CD4-positive, alpha-beta T cell (primary cell): ENCODE data around the gene NTSR2. TPM values are rescaled to one million over a fixed set of nuclear protein-coding genes. Genes with fewer than 3 reads are reported as not detected.

Experiments
- ATAC-seq: fragments of 200-7000 bp; cut with Tn5 transposase; one replicate; pipeline ENCODE4 v1.10.0; 2022; ENCODE audit warnings: mild to moderate bottlenecking; ENCODE audit not compliant: poor library complexity
- CTCF ChIA-PET: fragments of 350-600 bp; sonication (Branson Sonifier 250); formaldehyde crosslinking; loops from one replicate; lab custom pipeline; 2021; ENCODE audit warnings: antibody characterized with exemption, inconsistent platforms; lab: Charles Lee
- POLR2A ChIA-PET: fragments of 350-600 bp; sonication (Branson Sonifier 250); formaldehyde crosslinking; loops from one replicate; lab custom pipeline; 2021; ENCODE audit warnings: antibody characterized with exemption, inconsistent platforms; lab: Charles Lee
- DNase-seq, 14 experiments: peaks; one replicate each; pipeline ENCODE4 v3.0.0-alpha.2; 2013 to 2020; ENCODE audit warnings: mixed read lengths in 2 of 14
- H3K27ac ChIP-seq, 2 donors: one replicate each; pipeline versions ENCODE4 v1.5.1 to v1.7.0; 2013; ENCODE audit warnings: low read length in 2 of 2, low read depth in 1 of 2, mild to moderate bottlenecking in 1 of 2
- H3K27me3 ChIP-seq, 2 experiments: 1 replicate in 1 of 2; 2 replicates in 1 of 2; pipeline versions ENCODE4 v1.6.1 to v1.7.0; 2013; ENCODE audit warnings: low read length in 2 of 2, control low read depth in 1 of 2, mild to moderate bottlenecking in 1 of 2, moderate library complexity in 1 of 2; ENCODE audit not compliant: insufficient read depth in 2 of 2, control insufficient read depth in 1 of 2
- H3K36me3 ChIP-seq: one replicate; pipeline ENCODE4 v1.6.1; 2013; ENCODE audit warnings: low read length, control low read depth; ENCODE audit not compliant: insufficient read depth
- H3K4me1 ChIP-seq: one replicate; pipeline ENCODE4 v1.6.1; 2013; ENCODE audit warnings: low read length, control low read depth; ENCODE audit not compliant: insufficient read depth
- H3K4me3 ChIP-seq: one replicate; pipeline ENCODE4 v1.5.1; 2013; ENCODE audit warnings: mild to moderate bottlenecking, low read length, moderate library complexity
- H3K9me3 ChIP-seq, 2 experiments: 1 replicate in 1 of 2; 2 replicates in 1 of 2; pipeline versions ENCODE4 v1.6.1 to v1.7.0; 2013; ENCODE audit warnings: low read length in 2 of 2, mild to moderate bottlenecking in 2 of 2, control low read depth in 1 of 2, moderate library complexity in 1 of 2; ENCODE audit not compliant: control insufficient read depth in 1 of 2, insufficient read depth in 1 of 2
- H3K27ac Mint-ChIP-seq: one replicate; pipeline ENCODE4 v1.8.0; 2020; ENCODE audit warnings: mixed read lengths
- H3K27me3 Mint-ChIP-seq: one replicate; pipeline ENCODE4 v1.8.0; 2021; ENCODE audit warnings: mixed read lengths
- H3K36me3 Mint-ChIP-seq: one replicate; pipeline ENCODE4 v1.8.0; 2021; ENCODE audit warnings: low read depth, mixed read lengths
- H3K4me1 Mint-ChIP-seq: one replicate; pipeline ENCODE4 v1.8.0; 2021; ENCODE audit warnings: low read depth, mixed read lengths
- H3K4me3 Mint-ChIP-seq: one replicate; pipeline ENCODE4 v1.8.0; 2020; ENCODE audit warnings: mild to moderate bottlenecking, mixed read lengths
- H3K9me3 Mint-ChIP-seq: one replicate; pipeline ENCODE4 v1.8.0; 2020; ENCODE audit warnings: mixed read lengths
- intact Hi-C, 2 experiments: fragments of 100-400 bp; cut with DNase I in 1 of 2; cut with micrococcal nuclease in 1 of 2; formaldehyde crosslinking; loops; one replicate each; pipeline versions ENCODE4 v1.15.1 to v1.9.0; 2023 to 2025; cut with DNase I, micrococcal nuclease
- total RNA-seq, 174 experiments: library from RNA in 2 of 174; stranded (reverse) in 2 of 174; gene quantifications; one replicate each; pipeline ENCODE4 v1.2.3 and lab custom pipeline; 2021 to 2026
- TF ChIP-seq, protein P1 (sequence below): fragments of 200-600 bp; IDR thresholded peaks from one replicate; pipeline ENCODE4 v1.8.0; 2022; ENCODE audit warnings: antibody characterized with exemption, mild to moderate bottlenecking

The NTSR2 gene
- total RNA-seq, 2 experiments from 2014 or later = not detected

- Mint-ChIP-seq H3K27ac (no peak overlapping the region), H3K4me1 (peaks cover 9% of the 10 kb centered on the region), H3K36me3 (no peaks in the 10 kb centered on the region), H3K9me3 (no peaks in the 10 kb centered on the region), H3K27me3 (peaks cover 46% of the 10 kb centered on the region), H3K4me3 (no peak overlapping the region)
- H3K36me3 ChIP-seq = no peaks in the 10 kb centered on the region
- peaks cover 0 to 13% of the 10 kb centered on the region in 2 experiments for H3K27me3 ChIP-seq
- TF ChIP-seq, protein P1, sequence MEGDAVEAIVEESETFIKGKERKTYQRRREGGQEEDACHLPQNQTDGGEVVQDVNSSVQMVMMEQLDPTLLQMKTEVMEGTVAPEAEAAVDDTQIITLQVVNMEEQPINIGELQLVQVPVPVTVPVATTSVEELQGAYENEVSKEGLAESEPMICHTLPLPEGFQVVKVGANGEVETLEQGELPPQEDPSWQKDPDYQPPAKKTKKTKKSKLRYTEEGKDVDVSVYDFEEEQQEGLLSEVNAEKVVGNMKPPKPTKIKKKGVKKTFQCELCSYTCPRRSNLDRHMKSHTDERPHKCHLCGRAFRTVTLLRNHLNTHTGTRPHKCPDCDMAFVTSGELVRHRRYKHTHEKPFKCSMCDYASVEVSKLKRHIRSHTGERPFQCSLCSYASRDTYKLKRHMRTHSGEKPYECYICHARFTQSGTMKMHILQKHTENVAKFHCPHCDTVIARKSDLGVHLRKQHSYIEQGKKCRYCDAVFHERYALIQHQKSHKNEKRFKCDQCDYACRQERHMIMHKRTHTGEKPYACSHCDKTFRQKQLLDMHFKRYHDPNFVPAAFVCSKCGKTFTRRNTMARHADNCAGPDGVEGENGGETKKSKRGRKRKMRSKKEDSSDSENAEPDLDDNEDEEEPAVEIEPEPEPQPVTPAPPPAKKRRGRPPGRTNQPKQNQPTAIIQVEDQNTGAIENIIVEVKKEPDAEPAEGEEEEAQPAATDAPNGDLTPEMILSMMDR = no peak
- no peaks in the 10 kb centered on the region for H3K4me1 ChIP-seq
- H3K27ac ChIP-seq = no peak overlapping the region
- no peak for ATAC-seq
- DNase-seq = no peak
- H3K4me3 ChIP-seq = no peak overlapping the region
- no peaks in the 10 kb centered on the region for H3K9me3 ChIP-seq
- CTCF ChIA-PET = no interaction called here
- intact Hi-C loops = no loop called here
- POLR2A ChIA-PET = no interaction called here
Measured at GRCh38 chr2:11717623-11718022, 47.6 kb upstream of the NTSR2 start.

- CTCF ChIA-PET = no interaction called here
Measured at GRCh38 chr2:11716689-11717321, 46.8 kb upstream of the NTSR2 start.

DNA sequence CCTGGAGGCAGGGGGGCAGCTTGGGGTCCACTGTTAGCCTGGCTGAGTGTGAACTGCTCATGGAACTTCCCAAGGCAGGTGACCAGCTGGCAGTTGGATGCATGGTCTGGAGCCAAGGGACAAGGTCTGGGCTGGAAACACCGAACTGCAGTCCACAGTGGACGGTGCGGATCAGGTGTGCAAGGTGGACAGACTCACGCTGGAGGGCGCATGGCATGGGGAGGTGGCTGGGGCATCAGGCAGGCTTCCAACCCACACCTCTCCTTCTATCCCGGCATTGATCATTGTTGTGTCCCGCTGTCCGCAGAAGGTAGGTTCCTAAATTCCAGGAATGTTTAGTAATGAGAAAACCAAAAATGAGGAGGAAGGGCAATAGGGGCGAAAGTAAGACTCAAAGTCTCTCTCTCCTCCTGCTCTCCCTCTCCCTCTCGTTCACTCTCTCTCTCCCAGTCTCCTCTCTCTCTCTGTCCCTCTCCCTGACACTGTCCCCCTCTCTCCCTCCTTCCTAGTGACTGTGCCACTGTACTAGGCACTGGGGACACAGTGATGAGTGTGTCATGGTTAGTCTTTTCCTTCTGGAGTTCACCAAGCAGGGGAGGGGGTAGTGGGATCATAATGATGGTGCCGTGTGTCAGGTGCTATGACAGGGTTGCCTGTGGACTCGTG lies 46.1 kb upstream of the NTSR2 start:
- H3K27ac Mint-ChIP-seq = no peak overlapping the region
- no peak overlapping the region for H3K4me3 Mint-ChIP-seq
- no peaks in the 10 kb centered on the region for H3K9me3 Mint-ChIP-seq
- Histone ChIP-seq H3K27me3 (peaks cover 0 to 13% of the 10 kb centered on the region in 2 experiments), H3K36me3 (no peaks in the 10 kb centered on the region), H3K4me3 (no peak overlapping the region), H3K27ac (no peak overlapping the region), H3K9me3 (no peaks in the 10 kb centered on the region), H3K4me1 (no peaks in the 10 kb centered on the region)
- intact Hi-C loops = no loop called here
- H3K27me3 Mint-ChIP-seq = peaks cover 38% of the 10 kb centered on the region
- POLR2A ChIA-PET = no interaction called here
- peaks cover 9% of the 10 kb centered on the region for H3K4me1 Mint-ChIP-seq
- CTCF ChIA-PET = no interaction called here
- ATAC-seq (no peak), DNase-seq (no peak)
- TF ChIP-seq, protein P1 = no peak
- H3K36me3 Mint-ChIP-seq = no peaks in the 10 kb centered on the region

More at GRCh38 chr2:11716689-11717321, 46.8 kb upstream of the NTSR2 start:
- Mint-ChIP-seq H3K27ac (no peak overlapping the region), H3K9me3 (no peaks in the 10 kb centered on the region), H3K4me1 (peaks cover 9% of the 10 kb centered on the region), H3K4me3 (no peak overlapping the region), H3K36me3 (no peaks in the 10 kb centered on the region), H3K27me3 (peaks cover 45% of the 10 kb centered on the region)
- no peaks in the 10 kb centered on the region for H3K4me1 ChIP-seq
- H3K9me3 ChIP-seq = no peaks in the 10 kb centered on the region
- ATAC-seq (no peak), DNase-seq (no peak)
- TF ChIP-seq, protein P1 = no peak
- intact Hi-C loops = no loop called here
- no peak overlapping the region for H3K4me3 ChIP-seq
- H3K27me3 ChIP-seq = peaks cover 0 to 13% of the 10 kb centered on the region in 2 experiments
- H3K27ac ChIP-seq = no peak overlapping the region
- H3K36me3 ChIP-seq = no peaks in the 10 kb centered on the region
- POLR2A ChIA-PET = no interaction called here
